Inflammatory macrophage treated with lipopolysaccharide for 4 hours (primary cell): ENCODE data around the gene CLEC16A.
A peak's percentile ranks its signal among the peaks of the same experiment; 100 is the strongest.

Experiments used
- DNase-seq: peaks from one replicate; pipeline ENCODE4 v3.0.0-alpha.2; 2020

Gene CLEC16A

DNA sequence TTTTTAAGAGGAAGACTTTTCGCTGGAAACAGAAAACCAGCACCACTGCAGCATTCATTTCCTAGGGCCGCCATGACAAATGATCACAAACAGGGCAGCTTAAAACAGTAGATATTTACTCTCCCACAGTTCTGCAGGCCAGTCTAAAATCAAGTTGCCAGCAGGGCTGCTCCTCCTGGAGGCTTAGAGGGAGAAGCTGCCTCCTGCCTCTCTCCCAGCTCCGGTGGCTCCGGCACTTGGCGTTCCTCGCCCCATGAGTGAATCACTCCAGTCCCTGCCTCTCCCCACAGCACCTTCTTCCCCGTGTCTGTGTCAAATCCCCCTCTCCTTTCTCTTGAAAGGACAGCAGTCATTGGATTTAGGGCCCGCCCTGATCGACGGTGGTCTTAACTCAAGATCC lies 239.6 kb downstream of the CLEC16A start:
- no peak for DNase-seq

DNA sequence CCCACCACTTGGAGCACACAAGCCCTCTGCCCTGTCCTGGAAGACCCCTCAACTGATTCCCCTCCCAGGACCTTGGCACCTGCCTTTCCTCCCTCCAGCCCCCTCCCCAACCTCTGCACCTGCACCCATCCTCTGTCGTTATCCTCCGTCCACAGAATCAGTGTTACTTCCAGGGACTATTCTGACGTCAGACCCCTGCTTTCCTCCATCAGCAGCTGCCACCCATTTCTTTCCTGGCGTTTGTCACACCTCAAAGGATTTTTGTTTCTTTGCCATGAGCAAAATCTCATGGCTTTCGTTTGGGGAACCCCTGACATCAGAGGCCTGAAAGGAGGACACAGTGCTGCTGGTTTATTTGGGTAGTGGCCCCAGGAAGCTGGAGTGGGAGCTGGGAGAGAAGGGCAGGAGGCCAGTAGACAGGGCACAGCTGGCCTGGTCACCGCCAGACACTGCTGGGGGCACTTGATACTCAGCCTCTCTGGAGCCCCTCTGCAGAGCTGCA lies 243.2 kb downstream of the CLEC16A start:
- no peak for DNase-seq

DNA sequence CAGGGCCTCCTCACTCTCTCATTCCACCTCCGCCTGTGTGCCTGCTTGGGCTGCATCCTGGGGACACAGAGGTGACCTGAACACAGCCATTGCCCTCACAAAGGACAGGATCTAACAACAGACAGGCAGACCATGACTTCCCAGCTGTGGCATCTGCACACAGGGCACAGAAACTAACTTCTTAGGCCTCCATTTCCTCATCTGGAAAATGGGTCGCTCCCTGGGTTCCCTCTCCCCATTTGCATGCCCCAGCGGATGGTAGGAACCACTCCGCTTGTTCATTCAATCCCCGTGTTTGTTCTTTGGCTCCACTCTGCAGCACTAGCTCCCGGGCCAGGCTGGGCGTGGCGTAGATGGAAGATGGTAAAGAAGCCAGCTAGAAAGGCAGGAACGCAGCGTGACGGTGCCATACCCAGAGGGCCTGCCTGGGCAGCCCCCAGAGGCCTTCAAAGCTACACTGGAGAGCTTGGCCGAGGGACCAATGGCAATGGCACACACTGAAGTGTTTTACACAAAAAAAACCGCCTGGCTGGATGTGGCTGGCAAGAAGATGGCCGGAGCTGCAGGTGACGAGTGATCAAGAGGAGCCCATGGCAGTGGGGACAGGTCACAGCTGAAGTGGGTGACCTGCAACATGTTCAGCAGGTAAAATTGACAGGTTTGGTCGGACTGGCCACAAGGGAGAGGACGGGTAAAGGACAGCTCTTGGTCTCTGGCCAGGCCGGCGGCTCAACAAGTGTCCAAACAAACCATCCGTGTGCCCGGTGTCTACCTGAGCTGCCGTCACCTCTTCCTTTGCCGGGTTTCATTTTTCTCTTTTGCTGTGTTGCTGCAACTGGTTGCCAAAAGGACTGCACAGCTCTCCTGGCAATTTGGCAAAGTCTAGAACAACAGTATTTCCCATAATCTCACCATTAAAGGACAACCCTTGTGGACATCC lies 244.7 kb downstream of the CLEC16A start:
- DNase-seq, result no peak

GRCh38 chr16:11190588-11191560 lies 246.5 kb downstream of the CLEC16A start:
- peak; percentile 92 for DNase-seq

- no peak for DNase-seq
These were observed 247.3 kb downstream of the CLEC16A start for GRCh38 chr16:11191665-11192064.

- DNase-seq, result no peak
These were observed 249.1 kb downstream of the CLEC16A start for GRCh38 chr16:11193494-11193893.

DNA sequence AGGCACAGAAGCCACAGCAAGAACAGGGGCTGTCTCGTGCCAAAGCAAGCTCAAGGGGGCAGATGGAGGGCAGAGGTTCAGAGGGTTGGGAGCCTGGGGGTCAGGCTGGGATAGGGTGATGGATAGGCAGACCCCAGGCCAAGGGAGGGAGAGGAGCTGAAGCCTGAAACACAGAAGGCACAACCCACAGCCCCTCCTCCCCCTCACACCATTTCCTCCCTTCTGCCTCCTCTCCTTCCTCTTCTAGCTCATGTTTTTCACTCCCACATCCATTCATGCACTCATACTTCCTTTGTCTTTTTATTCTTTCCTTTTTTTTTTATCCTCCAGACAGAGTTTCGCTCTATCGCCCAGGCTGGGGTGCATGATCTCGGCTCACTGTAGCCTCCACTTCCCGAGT lies 250.5 kb downstream of the CLEC16A start:
- DNase-seq, result peak; percentile 30

- no peak for DNase-seq
These were observed 252.0 kb downstream of the CLEC16A start for GRCh38 chr16:11196286-11196828.

DNA sequence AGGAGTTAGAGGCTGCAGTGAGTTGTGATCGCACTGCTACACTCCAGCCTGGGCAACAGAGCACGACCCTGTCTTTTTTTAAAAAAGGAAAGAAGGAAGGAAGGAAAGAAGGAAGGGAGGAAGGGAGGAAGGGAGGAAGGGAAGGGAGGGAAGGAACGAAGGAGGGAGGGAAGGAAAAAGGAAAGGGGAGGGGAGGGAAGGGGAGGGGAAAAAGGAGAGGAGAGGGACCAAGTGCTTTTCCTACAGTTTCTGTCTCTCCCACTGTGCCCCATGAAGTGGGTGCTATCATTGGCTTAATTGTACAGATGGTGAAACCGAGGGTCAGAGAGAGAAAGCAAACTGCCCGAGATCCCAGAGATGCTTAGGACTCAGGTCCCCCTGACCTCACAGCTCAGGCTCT lies 254.0 kb downstream of the CLEC16A start:
- no peak for DNase-seq

GRCh38 chr16:11198828-11199227 lies 254.5 kb downstream of the CLEC16A start:
- no peak for DNase-seq

DNA sequence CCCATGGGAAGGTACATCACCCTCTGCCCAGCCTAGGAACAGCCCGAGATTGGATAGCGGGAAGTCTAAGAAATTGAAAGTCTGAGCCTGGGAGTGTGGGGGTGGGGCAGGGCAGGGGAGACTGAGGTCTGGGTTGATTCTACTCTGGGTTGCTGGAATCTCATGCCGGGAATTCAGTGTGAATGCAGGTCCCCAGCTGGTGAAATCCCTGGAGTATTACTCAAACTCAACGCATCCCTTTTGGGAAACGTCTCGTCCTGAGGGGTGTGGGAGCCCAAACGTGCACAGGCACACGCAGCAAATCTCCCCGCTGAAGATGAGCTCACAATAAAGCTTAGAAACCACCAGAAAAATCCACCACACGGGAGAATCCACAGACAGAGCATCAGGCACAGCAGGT lies 256.2 kb downstream of the CLEC16A start:
- no peak for DNase-seq

- DNase-seq, result peak; percentile 75
These were observed 257.3 kb downstream of the CLEC16A start for GRCh38 chr16:11201498-11202259.

DNA sequence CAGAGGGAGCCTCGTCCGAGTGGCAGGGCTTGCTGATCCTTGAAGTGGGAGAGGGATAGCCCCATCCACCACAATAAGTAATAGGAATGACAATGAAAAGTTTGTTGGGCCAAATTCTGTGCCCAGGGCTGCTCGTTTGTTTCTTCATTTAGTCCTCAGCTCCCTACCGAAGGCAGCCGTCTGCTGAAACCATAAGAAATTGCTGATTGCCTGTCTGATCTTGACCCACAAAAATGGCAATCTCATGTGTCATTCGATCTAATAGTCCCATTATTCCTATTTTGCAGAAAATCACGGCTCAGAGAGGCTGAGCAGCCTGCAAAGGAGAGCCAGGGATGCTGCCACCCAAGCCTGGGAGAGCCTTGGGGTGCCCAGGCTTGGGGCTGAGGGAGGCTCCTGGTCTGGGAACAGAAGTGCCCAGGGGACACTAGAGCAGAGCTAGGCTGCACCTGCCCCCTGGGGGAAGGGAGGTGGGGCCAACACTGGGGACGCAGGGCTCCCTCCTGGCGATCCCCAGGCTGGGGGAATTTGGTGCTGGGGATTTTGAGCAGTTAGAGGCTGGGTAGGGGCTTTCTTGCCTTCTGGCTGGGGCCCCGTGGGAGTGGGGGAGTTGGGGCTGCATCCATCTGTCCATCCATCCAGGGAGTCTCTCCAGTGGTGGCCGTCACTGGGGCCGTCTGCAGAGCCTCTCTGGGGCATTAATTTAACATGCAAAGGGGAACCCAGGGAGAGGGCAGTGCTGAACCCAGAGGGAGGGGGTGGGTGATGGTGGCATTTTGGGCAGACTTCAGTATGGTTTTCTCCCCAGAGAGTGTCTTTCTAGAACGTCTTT lies 258.1 kb downstream of the CLEC16A start:
- DNase-seq, result no peak

- no peak for DNase-seq
These were observed 258.8 kb downstream of the CLEC16A start for GRCh38 chr16:11203111-11203623.

GRCh38 chr16:11204513-11205047 lies 260.2 kb downstream of the CLEC16A start:
- DNase-seq, result no peak

GRCh38 chr16:11205065-11205699 lies 260.8 kb downstream of the CLEC16A start:
- peak; percentile 31 for DNase-seq

- DNase-seq, result peak; percentile 91
These were observed 261.6 kb downstream of the CLEC16A start for GRCh38 chr16:11205754-11206581.

GRCh38 chr16:11207646-11208045 lies 263.3 kb downstream of the CLEC16A start:
- DNase-seq, result peak; percentile 19
